Activated CD8-positive, alpha-beta memory T cell treated with anti-CD3 and anti-CD28 coated beads for 36 hours (primary cell): ENCODE data around the gene SCYL3. TPM values are rescaled to one million over a fixed set of nuclear protein-coding genes. Genes with fewer than 3 reads are reported as not detected.

ENCODE experiments used
- CTCF ChIA-PET: fragments of 350-600 bp; sonication (Branson Sonifier 250); formaldehyde crosslinking; loops from one replicate; lab custom pipeline; 2021; ENCODE audit warnings: antibody characterized with exemption; lab: Charles Lee
- POLR2A ChIA-PET: fragments of 350-600 bp; sonication (Branson Sonifier 250); formaldehyde crosslinking; loops from one replicate; lab custom pipeline; 2021; ENCODE audit warnings: antibody characterized with exemption; lab: Charles Lee
- total RNA-seq, 2 experiments: library from RNA; stranded (reverse); gene quantifications; one replicate each; pipeline ENCODE4 v1.2.3, GENCODE V29; 2021

The SCYL3 gene
- total RNA-seq, 2 experiments from 2014 or later, result 9.4 to 10.2 TPM

DNA sequence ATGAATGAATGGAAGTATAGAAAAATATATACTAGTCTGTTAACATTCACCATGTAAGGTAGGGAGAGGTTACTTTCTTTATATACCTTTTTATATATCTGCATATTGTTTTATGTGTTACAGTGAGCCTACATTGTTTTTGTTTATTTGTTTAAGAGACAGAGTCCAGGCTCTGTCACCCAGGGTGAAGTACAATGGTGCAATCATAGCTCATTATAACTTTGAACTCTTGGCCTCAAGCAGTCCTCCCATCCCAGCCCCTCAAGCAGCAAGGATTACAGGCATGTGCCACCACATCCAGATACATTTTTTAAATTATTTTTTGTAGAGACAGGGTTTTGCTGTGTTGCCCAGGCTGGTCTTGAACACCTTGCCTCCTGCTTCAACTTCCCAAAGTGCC lies 7.4 kb upstream of the SCYL3 start:
- ChIA-PET CTCF (no interaction called here), POLR2A (no interaction called here)

DNA sequence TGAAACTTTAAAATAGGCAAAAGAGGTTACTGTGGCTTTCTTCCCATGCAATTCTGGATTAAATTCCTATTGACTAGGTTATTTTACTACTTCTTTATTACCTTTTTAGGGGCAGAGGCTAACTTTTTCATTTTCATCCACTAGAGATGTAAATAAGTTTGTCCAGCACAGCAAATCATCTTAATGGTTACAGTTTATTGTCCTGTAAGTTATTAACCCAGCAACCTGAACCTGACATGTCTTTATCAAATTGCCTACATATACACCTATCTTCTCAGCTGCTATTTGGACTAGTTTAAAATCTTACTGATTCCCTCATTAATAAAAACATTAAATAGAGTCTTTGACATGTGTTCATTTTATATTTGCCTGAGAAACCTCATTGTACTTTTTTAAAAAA lies 6.9 kb upstream of the SCYL3 start:
- ChIA-PET POLR2A (no interaction called here), CTCF (no interaction called here)

DNA sequence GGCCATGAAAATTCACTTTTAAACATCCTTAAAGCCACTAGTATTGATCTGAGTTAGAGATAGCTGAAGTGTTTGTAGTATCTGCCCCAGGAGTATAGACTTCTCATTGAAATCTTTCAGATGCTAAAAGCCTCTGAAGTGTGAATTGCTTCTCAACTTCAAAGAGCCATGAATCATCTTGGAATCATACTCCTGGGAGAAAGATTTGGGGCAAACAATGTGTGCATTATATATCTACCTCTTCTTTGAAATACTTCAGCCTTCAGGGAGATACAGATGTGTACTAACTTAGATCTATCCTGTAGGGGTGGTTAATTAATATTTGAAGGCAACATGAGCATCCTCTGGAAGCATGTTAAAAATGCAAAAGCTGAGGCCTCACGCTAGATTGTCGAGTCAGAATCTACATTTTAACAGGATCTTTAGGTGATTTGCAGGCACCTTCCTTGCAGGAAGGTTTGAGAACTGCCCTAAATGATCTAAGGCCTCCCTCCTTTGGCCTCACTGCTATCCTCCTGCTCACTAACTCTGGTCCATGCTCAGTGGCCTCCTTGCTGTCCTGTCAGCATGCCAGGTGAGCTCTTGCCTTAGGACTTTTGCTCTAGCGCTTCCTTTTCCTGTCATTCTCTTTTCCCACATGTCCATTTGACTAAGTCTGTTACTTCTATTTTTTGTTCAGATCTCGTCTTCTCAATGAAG lies 6.0 kb upstream of the SCYL3 start:
- POLR2A ChIA-PET, result no interaction called here
- CTCF ChIA-PET, result no interaction called here

DNA sequence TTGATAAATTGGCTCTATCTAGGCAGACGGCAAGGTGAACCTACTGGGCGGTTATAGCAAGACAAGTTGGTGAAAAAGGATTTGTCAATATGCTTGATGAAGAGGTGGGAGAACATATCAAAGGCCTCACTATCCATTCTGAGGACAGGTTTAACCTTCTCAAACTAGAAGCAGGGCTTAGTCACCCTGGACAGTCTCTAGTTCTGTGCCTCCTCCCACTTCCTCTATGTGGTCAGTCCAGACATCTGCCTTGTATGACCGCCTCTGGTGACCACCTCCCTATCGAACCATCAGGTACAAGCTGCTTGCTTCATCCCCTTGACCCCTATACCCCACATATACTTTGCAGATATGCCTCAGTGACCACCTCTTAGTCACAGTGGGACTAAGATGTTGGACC lies 2.3 kb upstream of the SCYL3 start:
- POLR2A ChIA-PET, result interaction anchor here (0.6 kb wide), 1 partner anchor 635 kb away, joined by 4 read pairs; no protein-coding TSS in a partner anchor

DNA sequence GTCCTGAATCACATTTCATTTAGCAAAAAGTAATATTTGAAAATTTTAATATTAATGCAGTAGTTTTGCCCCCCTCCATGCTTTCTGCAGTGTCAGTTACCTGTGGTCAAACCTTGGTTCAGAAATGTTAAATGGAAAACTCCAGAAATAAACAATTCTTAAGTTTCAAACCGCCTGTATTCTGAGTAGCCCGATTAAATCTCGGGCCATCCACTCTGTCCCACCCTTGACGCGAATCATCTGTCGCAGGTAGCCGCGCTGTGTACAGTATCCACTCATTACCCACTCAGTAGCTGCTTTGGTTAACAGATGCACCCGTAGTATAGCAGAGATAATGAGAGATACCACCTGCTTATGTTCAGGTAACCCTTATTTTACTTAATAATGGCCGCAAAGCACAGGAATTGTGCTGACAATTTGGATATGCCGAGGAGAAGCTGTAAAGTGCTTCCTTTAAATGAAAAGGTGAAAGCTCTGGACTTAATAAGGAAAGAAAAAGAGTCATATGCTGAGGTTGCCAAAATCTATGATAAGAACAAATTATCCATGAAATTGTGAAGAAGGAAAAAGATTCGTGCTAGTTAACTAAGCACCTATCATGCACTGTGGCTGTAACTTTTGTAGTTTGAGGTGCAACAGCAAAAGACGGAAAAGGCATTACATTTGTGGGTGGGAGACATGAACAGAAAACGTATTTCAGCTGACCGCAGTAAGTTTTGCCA lies 889 bp upstream of the SCYL3 start:
- ChIA-PET POLR2A (interaction anchor here (1.3 kb wide), 1 partner anchor 100 kb away, joined by 4 read pairs; the partner anchor contains the start of gene METTL18), CTCF (interaction anchor here (2.1 kb wide), 1 partner anchor 14 kb away, joined by 6 read pairs; no protein-coding TSS in a partner anchor)

More for the DNA sequence above, 2.3 kb upstream of the SCYL3 start:
- CTCF ChIA-PET, result interaction anchor here (2.1 kb wide), 1 partner anchor 12 kb away, joined by 6 read pairs; no protein-coding TSS in a partner anchor

DNA sequence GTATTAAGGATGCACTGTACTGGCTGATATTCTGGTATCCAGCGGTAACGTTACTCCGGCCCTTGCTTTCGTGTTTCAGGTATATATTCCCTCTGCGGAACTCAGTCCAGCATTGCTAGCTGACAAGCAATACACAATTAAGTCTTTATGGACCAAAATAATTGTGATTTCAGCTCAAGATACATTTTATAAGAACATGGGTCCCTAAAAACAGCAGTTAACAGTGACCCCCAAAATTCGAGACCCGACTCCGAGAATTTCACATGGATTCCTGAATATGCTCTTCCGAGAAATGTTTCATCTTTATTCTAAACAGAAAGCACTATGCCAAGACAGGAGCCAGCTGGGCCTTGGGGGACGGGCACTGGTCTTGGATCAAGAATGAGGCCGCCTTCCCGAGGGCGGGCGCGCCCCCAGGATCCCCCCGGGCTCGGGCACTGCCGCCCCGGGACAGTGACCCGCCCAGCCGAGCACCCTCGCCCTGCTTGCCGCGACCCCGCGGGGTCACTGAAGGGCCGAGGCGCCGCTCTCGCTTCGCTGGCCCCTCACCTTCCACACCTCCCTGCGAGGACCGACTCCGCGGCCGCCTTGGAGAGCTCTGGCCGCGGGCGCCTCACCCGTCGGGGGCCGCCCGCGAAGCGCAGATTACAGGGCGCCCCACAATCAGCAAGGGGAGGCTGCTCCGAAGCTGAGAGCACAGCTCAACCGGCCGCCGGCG lies 610 bp downstream of the SCYL3 start:
- CTCF ChIA-PET, result no interaction called here
- POLR2A ChIA-PET, result interaction anchor here (0.9 to 1.3 kb wide), 2 partner anchors 98 to 639 kb away, joined by 3 to 4 read pairs; partner anchors contain the start of genes GORAB and METTL18

DNA sequence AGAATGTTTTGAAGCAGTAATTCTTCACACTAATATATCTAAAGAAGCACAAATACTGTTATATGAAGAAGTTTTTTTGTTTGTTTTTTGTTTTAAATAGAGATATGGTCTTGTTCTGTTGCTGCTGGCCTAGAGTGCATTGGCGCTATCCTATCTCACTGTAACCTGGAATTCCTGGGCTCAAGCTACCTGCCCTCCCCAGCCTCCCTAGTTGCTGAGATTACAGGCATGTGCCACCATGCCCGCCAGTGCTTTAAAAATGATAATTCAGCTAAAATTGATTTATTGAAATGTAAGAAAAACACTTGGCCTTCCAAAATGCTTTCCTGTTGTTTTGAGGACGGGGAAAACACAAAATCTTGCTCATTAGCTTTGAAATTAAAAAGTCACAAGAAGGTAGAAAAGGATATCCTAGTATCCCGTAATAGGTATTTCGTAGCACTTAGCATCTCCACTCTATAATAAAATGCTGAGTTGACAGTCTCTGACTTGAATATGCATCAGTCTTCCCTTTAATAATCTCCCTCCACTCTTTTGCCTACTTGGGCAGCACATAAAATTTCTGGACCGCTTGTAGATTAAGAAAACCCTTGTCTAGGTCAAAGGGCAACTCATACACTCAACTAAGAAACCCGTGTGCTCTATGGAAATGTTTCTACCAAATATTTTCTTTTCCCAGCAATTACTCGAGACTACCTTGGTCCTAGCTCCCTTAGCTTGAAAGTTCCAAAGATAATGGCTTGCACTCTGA lies 1.3 kb downstream of the SCYL3 start:
- CTCF ChIA-PET, result no interaction called here
- POLR2A ChIA-PET, result no interaction called here

DNA sequence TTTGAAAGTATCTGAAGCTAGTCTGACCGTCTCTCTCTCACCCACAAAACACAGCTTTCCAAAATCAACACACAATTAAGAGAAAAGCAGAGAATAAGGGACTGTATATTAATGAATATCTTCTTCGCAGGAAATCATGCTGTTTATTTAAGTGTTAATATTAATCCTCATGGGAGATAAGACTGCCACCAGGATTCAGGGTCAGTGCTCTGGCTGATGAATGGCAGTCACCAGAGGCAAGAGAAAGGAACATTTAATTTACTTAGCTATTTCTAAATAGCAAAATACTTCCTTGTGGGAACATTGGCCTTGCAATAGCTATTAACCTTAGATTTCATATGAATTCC lies 2.2 kb downstream of the SCYL3 start:
- ChIA-PET CTCF (interaction anchor here (0.9 kb wide), 1 partner anchor 30 kb away, joined by 3 read pairs; no protein-coding TSS in a partner anchor), POLR2A (no interaction called here)

DNA sequence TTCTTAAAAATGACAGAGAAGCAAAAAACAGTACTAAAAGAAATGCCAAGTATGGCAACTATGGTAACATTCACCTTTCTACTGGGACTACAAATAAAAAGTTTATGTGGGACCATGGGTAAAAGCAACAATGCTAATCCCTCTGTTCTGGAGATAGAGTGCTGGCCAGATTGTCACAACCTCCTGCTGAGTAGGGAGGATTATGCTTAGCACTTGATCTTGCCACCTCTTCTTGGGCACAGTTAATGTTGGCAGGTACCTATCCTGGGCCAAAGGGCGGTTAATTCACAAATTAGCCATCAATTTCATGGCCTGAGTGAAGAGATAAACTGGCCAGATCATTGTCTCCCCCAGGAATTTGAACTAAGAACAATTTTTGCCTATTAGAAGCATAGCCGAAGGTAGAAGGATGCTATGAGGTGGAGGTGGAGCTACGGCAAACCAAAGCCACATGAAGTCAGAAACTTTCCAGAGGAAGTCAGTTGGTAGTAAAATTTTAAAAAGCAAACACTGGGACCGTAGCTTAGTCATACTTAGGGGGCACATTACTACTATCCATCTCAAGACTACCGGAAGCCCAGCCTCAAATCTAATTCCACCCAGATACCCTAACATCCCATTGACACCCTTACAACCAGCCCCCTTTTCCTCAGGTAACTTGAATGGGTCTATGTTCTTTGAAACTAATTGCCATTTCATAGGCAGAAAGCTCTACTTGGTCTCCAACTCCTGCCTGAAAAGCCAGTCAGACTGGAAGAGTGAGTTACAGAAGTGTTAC lies 2.7 kb downstream of the SCYL3 start:
- POLR2A ChIA-PET, result no interaction called here
- CTCF ChIA-PET, result interaction anchor here (0.6 to 0.9 kb wide), 2 partner anchors 30 to 364 kb away, joined by 3 read pairs; no protein-coding TSS in a partner anchor

DNA sequence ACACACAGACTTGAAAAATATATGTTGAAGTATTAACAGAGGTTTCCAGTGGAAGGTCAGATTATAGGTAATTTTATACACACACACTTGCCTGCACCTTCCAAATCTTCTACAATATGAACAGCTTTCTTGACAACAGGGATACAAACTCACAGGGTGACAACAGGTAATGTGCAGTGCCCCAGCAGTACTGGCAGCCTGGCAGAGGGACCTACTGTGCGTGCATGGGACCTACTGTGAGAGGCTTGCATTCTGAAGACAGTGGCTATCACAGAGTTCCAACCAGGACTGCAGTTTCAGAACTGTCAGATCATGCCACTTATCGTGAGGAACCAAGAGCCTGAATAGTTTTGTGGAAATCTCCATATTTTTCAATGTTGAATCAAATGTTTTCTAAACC lies 3.8 kb downstream of the SCYL3 start:
- ChIA-PET POLR2A (no interaction called here), CTCF (no interaction called here)

DNA sequence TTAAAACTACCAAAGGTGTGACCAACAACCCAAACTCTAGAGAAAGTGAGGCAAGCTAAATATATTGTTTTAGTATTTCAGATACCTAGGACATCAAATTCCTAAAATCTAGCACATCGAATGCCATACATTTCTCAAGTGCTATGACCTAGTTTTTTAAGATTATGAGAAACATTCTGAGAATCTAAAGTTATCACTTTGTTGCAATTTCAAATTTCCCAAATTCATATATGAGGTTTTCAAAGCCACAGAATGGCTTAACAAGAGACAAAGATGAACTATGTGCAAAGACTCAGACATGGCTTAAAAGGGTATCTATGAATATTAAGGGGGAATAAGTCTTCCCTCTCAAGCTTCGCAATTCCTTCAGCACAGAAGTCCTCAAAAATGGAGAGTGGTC lies 6.8 kb downstream of the SCYL3 start:
- ChIA-PET POLR2A (no interaction called here), CTCF (no interaction called here)

DNA sequence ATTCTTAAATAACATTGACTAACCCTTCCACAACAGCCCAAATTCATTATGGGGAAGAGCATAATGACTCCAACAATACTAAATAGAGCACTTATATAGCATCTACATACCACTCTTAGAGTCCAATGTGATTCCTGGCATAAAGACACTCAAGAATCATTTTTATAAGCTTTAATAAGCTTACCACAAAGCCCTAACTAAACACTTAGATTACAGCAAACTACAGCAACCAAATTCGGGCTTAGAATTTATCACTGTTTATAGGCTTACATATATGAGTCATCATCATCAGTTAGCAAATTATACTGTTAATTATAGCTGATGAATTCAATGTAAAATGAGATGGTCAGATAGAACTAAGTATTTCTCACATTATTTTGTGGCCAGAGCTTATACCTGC lies 7.3 kb downstream of the SCYL3 start:
- POLR2A ChIA-PET, result no interaction called here

DNA sequence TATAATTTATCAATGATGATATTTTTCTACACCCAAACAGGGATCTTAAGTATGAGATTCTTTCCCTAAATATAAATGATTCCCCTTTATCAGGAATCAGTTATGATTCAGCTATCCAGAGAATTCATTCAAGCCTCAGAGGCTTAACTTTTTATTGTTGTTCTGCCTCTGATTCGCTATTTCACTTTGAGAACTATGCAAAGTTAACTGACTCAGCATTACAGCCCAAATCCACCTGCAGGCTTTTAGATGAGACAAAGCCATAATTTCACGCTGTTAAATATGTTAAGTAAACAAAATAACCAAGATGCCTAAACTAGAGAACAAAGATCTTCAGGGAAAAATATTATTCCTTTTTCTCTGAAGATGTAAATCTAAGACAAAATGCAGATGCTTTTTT lies 8.5 kb downstream of the SCYL3 start:
- ChIA-PET POLR2A (no interaction called here), CTCF (no interaction called here)

More for the DNA sequence above, 7.3 kb downstream of the SCYL3 start:
- CTCF ChIA-PET, result no interaction called here

DNA sequence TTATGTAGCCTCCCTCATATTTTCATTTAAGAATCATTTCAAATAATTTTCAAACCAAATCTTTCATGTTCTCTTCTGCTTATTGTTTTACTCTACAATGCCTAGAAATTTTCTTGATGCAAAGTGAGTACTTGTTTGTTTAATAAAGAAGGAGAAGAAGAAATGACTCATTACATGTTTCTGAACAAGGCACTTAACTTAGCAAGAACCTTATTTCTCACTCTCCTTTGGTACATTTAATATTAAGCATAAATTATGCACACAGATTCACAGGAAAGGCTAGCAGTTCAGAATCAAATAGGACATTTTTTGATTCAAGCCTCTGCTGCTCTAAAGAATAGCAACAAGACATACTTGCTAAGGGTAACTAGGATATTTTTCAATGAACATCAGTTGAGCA lies 9.1 kb downstream of the SCYL3 start:
- CTCF ChIA-PET, result no interaction called here
- POLR2A ChIA-PET, result no interaction called here

DNA sequence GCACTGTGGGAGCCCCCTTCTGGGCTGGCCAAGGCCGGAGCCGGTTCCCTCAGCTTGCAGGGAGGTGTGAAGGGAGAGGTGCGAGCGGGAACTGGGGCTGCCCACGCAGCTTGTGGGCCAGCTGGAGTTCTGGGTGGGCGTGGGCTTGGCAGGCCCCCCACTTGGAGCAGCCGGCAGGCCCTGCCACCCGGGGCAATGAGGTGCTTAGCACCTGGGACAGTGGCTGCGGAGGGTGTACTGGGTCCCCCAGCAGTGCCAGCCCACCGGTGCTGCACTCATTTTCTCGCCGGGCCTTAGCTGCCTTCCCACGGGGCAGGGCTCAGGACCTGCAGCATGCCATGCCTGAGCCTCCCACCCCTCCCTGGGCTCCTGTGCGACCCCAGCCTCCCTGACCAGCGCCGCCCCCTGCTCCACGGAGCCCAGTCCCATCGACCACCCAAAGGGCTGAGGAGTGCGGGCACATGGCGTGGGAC lies 11.6 kb downstream of the SCYL3 start:
- ChIA-PET CTCF (no interaction called here), POLR2A (no interaction called here)

DNA sequence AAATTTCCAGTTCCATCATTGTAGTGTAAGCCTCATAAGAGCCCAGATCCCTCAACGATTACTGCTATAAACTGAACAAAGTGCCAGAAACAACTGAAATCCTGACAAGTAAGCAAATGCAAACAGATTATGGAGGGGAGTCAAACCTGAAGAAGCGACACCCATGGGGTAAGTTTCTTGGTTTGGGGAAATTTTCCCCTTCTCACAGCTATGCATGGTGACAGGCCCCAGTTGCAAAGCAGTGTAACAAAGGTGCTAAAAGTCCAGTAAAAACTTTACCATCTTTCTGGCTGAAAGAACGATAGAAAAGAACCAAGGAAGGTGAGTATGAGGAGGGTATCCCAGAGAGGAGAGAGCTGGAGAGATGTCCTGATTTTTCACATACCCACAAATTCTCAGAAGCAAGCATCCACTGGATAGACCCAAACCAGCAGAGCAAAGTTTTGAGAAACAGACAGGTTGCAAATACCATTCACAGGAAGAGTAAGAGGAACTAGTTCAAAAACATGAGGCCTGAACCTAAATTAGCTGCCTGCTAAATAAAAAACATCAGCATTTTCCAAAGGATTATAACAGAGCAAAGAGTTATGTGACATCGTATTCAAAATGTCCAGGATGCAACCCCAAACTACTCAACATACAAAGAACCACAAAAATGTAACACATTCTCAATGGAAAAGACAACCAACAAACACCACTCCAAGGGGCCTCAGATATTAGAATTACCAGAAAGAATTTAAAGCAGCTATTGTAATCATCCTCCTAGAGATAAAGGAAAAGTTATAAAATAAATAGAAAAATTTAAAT lies 14.5 kb downstream of the SCYL3 start:
- ChIA-PET CTCF (no interaction called here), POLR2A (interaction anchor here (0.5 kb wide), 1 partner anchor 14 kb away, joined by 3 read pairs; no protein-coding TSS in a partner anchor)

DNA sequence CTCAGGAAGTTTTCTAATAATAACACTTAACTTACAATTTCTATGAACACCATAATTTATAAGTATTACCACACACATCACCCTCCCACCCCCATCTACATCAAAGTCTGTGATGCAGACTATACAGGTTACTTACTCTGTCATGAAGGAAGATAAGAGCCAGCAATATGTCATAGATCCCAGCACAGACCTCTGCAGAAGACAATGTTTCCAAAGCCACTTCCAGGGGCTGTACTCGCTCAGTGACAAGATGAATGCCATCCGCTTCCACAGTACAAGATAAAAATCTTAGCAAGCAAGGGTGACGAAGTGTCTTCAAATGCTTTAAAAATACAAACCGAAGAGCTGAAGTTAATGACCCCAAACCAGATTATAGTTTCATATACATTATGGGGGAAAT lies 15.2 kb downstream of the SCYL3 start:
- CTCF ChIA-PET, result no interaction called here

More for the DNA sequence above, 15.2 kb downstream of the SCYL3 start:
- POLR2A ChIA-PET, result no interaction called here
